SU-DHL-6 (cell line): ENCODE data around the gene ANXA3.

ENCODE experiments used
- H2AFZ ChIP-seq: fragments of 200-600 bp; sonication (generic); 2 replicates; pipeline ENCODE4 v1.6.1; 2014; ENCODE audit warnings: low read depth, mild to moderate bottlenecking, moderate library complexity, mixed read lengths, antibody characterized with exemption, low read length; ENCODE audit not compliant: severe bottlenecking
- H3F3A ChIP-seq: fragments of 200-600 bp; shearing (Covaris generic); 2 replicates; pipeline ENCODE4 v1.6.0; 2016; ENCODE audit warnings: antibody characterized with exemption, mild to moderate bottlenecking; ENCODE audit not compliant: insufficient read depth
- H3K27ac ChIP-seq: fragments of 200-600 bp; sonication (generic); 2 replicates; pipeline ENCODE4 v1.5.1; 2016; ENCODE audit warnings: low read depth, mild to moderate bottlenecking, low read length, moderate library complexity, mixed read lengths
- H3K27me3 ChIP-seq: fragments of 200-600 bp; sonication (generic), shearing (Covaris generic); 2 replicates; pipeline ENCODE4 v1.6.0; 2014; ENCODE audit warnings: mild to moderate bottlenecking, low read length
- H3K36me3 ChIP-seq: fragments of 200-600 bp; sonication (generic); 2 replicates; pipeline ENCODE4 v1.6.1; 2014; ENCODE audit warnings: mild to moderate bottlenecking, low read length, mixed read lengths
- H3K4me2 ChIP-seq: fragments of 300-600, 200-600 bp; shearing (Covaris generic), sonication (generic); 2 replicates; pipeline ENCODE4 v1.6.0; 2014; ENCODE audit warnings: low read length, low read depth, mild to moderate bottlenecking; ENCODE audit not compliant: poor library complexity, severe bottlenecking
- H3K4me3 ChIP-seq: fragments of 200-600 bp; sonication (generic); 2 replicates; pipeline ENCODE4 v1.5.1; 2014; ENCODE audit warnings: antibody characterized with exemption, low read length, mild to moderate bottlenecking, mixed read lengths; ENCODE audit not compliant: insufficient read depth, poor library complexity, severe bottlenecking
- H3K79me2 ChIP-seq: fragments of 200-600 bp; sonication (generic); 2 replicates; pipeline ENCODE4 v1.6.1; 2014; ENCODE audit warnings: mild to moderate bottlenecking, low read length, moderate library complexity; ENCODE audit not compliant: insufficient read depth
- H3K9ac ChIP-seq: fragments of 200-600 bp; sonication (generic); 2 replicates; pipeline ENCODE4 v1.7.0; 2014; ENCODE audit warnings: mild to moderate bottlenecking, low read length
- H3K9me2 ChIP-seq: fragments of 200-600 bp; sonication (generic); replicated peaks from 2 replicates; pipeline ENCODE4 v1.6.1; 2014; ENCODE audit warnings: low read length; ENCODE audit not compliant: insufficient read depth
- H3K9me3 ChIP-seq: fragments of 200-600 bp; sonication (generic); 2 replicates; pipeline ENCODE4 v1.6.1; 2014; ENCODE audit warnings: low read length, mixed read lengths; ENCODE audit not compliant: insufficient read depth
- H4K20me1 ChIP-seq: fragments of 200-600 bp; sonication (generic); 2 replicates; pipeline ENCODE4 v1.6.1; 2014; ENCODE audit warnings: low read depth, mild to moderate bottlenecking, antibody characterized with exemption, low read length, moderate library complexity, mixed read lengths
- EZH2phosphoT487 ChIP-seq: fragments of 200-600 bp; sonication (generic), shearing (Covaris generic); conservative IDR thresholded peaks from 2 replicates; pipeline ENCODE4 v1.6.1; 2018; ENCODE audit warnings: mild to moderate bottlenecking, antibody characterized with exemption, low read length, moderate library complexity, mixed read lengths
- TF ChIP-seq, protein P1 (sequence below): fragments of 200-600 bp; sonication (generic); IDR thresholded peaks from one replicate; pipeline ENCODE4 v1.5.1; 2017; ENCODE audit warnings: antibody characterized with exemption, mild to moderate bottlenecking, low read length, moderate library complexity; ENCODE audit not compliant: insufficient read depth, poor library complexity, severe bottlenecking

ANXA3 gene

DNA sequence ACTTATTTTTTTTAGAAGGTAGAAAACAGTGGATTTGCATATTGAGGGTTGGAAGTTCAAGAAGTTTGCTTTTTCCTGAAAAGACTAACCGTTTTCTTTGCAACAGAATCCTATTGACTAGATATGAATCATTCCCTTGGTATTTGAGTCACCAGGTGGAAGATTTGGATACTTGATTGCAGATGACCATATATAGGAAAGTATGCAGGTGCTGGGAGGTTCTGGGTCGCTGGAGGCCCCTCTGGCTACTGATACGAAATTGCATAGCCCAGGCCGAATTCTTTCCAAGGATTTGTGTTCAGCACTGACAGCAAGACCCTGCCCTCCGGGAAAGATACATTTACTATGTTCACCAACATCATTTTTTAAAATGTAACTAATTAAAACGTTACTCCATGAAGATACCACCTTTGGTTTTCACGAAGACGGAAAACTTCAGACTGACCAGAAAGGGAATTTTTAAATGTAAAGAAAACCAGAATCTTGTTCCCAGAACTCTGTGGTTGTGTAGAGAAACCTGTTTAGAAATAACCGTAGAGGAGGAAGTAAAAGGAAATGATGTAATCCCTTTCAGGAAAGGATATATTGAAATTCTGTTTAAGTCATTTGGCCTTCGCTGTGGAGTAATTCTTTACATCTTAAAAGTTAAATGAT, 946 bp downstream of the ANXA3 start:
- no peaks in the 10 kb centered on the region for H3K27me3 ChIP-seq
- no peaks in the 10 kb centered on the region for H3F3A ChIP-seq
- H3K9ac ChIP-seq = no peak overlapping the region
- H2AFZ ChIP-seq = no peak overlapping the region
- no peak overlapping the region for H3K27ac ChIP-seq
- no peaks in the 10 kb centered on the region for H4K20me1 ChIP-seq
- no peaks in the 10 kb centered on the region for H3K9me2 ChIP-seq
- H3K79me2 ChIP-seq = no peaks in the 10 kb centered on the region
- no peaks in the 10 kb centered on the region for H3K9me3 ChIP-seq
- no peaks in the 10 kb centered on the region for H3K36me3 ChIP-seq
- TF ChIP-seq EZH2phosphoT487 = no peak
- TF ChIP-seq, protein P1, sequence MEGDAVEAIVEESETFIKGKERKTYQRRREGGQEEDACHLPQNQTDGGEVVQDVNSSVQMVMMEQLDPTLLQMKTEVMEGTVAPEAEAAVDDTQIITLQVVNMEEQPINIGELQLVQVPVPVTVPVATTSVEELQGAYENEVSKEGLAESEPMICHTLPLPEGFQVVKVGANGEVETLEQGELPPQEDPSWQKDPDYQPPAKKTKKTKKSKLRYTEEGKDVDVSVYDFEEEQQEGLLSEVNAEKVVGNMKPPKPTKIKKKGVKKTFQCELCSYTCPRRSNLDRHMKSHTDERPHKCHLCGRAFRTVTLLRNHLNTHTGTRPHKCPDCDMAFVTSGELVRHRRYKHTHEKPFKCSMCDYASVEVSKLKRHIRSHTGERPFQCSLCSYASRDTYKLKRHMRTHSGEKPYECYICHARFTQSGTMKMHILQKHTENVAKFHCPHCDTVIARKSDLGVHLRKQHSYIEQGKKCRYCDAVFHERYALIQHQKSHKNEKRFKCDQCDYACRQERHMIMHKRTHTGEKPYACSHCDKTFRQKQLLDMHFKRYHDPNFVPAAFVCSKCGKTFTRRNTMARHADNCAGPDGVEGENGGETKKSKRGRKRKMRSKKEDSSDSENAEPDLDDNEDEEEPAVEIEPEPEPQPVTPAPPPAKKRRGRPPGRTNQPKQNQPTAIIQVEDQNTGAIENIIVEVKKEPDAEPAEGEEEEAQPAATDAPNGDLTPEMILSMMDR = no peak
- H3K4me3 ChIP-seq = no peak overlapping the region
- no peak overlapping the region for H3K4me2 ChIP-seq

DNA sequence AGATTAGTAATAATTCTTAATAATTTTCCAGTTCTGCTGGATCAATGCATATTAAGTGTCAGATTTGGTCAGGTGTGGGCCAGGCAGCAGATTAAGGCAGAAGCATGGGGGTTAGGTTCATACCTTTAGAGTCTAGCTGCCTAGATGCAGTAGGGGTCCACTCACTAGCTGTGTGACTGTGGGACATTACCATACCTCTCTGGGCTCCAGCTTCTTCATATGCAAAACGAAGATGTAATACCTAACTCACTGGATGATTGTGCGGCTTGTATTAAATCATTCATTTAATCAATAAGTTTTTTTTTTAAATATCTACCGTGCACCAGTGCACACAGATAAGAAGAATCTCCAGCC, 1.4 kb downstream of the ANXA3 start:
- H3K9me2 ChIP-seq = no peaks in the 10 kb centered on the region
- no peaks in the 10 kb centered on the region for H3K79me2 ChIP-seq
- H2AFZ ChIP-seq = no peak overlapping the region
- no peaks in the 10 kb centered on the region for H3K27me3 ChIP-seq
- H3K27ac ChIP-seq = no peak overlapping the region
- no peaks in the 10 kb centered on the region for H3K36me3 ChIP-seq
- no peaks in the 10 kb centered on the region for H3F3A ChIP-seq
- H3K9ac ChIP-seq = no peak overlapping the region
- TF ChIP-seq, protein P1 = no peak
- no peak for TF ChIP-seq EZH2phosphoT487
- no peak overlapping the region for H3K4me2 ChIP-seq
- H4K20me1 ChIP-seq = no peaks in the 10 kb centered on the region
- H3K9me3 ChIP-seq = no peaks in the 10 kb centered on the region
- no peak overlapping the region for H3K4me3 ChIP-seq

DNA sequence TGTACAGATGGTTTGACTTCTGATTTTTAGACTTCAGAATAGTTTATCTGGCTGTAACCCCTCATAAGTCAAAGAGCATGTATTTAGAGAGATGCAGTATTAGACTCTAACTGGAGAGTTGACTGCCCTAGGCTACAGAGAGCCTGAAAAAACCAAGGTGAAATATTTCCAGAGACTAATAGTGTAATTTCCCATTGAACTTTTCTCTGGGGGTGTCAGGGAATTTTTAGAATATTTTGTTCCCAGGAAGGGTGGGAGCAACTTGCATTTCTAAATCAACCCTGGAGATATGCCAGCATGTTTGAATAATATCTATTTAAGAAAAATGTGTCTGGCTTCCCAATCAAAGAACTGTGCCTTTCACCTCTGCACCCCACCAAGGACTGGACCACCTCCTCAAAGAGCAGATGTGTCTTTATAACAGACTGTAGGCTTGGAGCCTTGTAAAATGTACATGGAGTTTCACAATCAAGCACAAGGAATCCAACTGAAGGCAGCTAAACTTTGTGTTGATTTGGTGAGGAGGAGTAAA, 2.0 kb downstream of the ANXA3 start:
- Histone ChIP-seq H3K4me2 (no peak overlapping the region), H3K4me3 (no peak overlapping the region), H3K9ac (no peak overlapping the region)

More for the DNA sequence above, 2.0 kb downstream of the ANXA3 start:
- H3K9me3 ChIP-seq = no peaks in the 10 kb centered on the region
- no peak overlapping the region for H2AFZ ChIP-seq
- no peak for TF ChIP-seq EZH2phosphoT487
- TF ChIP-seq, protein P1 = no peak
- no peaks in the 10 kb centered on the region for H3K27me3 ChIP-seq
- H4K20me1 ChIP-seq = no peaks in the 10 kb centered on the region
- no peaks in the 10 kb centered on the region for H3K79me2 ChIP-seq
- no peaks in the 10 kb centered on the region for H3K36me3 ChIP-seq
- no peaks in the 10 kb centered on the region for H3K9me2 ChIP-seq
- no peak overlapping the region for H3K27ac ChIP-seq
- no peaks in the 10 kb centered on the region for H3F3A ChIP-seq
